GM19035 (cell line): ENCODE measurements around the gene MARCKSL1.
"Not testable (repeated sequence)": the region's sequence is repeated elsewhere in the genome, so short reads cannot be mapped to it uniquely, and the experiment has no call there.

Experiments
- ATAC-seq: cut with Tn5 transposase; IDR thresholded peaks from one replicate; pipeline ENCODE4 v1.9.1; 2021; ENCODE audit not compliant: unreplicated experiment

The MARCKSL1 gene

GRCh38 chr1:32334274-32334861, 1.7 kb downstream of the MARCKSL1 start:
- ATAC-seq: no peak

- no peak for ATAC-seq
Measured at GRCh38 chr1:32333251-32333963, 2.6 kb downstream of the MARCKSL1 start.

- no peak for ATAC-seq
Measured at GRCh38 chr1:32332290-32333079, 3.5 kb downstream of the MARCKSL1 start.

GRCh38 chr1:32331549-32331948, 4.5 kb downstream of the MARCKSL1 start:
- no peak for ATAC-seq

GRCh38 chr1:32330558-32331151, 5.4 kb downstream of the MARCKSL1 start:
- ATAC-seq: no peak

- ATAC-seq: no peak
Measured at GRCh38 chr1:32329931-32330466, 6.0 kb downstream of the MARCKSL1 start.

- no peak for ATAC-seq
Measured at GRCh38 chr1:32327204-32327603, 8.8 kb downstream of the MARCKSL1 start.

- ATAC-seq: no peak
Measured at GRCh38 chr1:32321712-32322291, 14.2 kb downstream of the MARCKSL1 start.

- no peak for ATAC-seq
Measured at GRCh38 chr1:32318127-32318869, 17.7 kb downstream of the MARCKSL1 start.

- no peak for ATAC-seq
Measured at GRCh38 chr1:32316903-32317277, 19.1 kb downstream of the MARCKSL1 start.

GRCh38 chr1:32311709-32312393, 24.2 kb downstream of the MARCKSL1 start:
- ATAC-seq: no peak

GRCh38 chr1:32309960-32310359, 26.1 kb downstream of the MARCKSL1 start:
- no peak for ATAC-seq

- ATAC-seq: no peak
Measured at GRCh38 chr1:32307324-32307723, 28.7 kb downstream of the MARCKSL1 start.

- ATAC-seq: no peak
Measured at GRCh38 chr1:32305310-32305709, 30.7 kb downstream of the MARCKSL1 start.

GRCh38 chr1:32303997-32304622, 31.9 kb downstream of the MARCKSL1 start:
- ATAC-seq: no peak

- ATAC-seq: no peak
Measured at GRCh38 chr1:32303358-32303757, 32.7 kb downstream of the MARCKSL1 start.

GRCh38 chr1:32299327-32299726, 36.7 kb downstream of the MARCKSL1 start:
- no peak for ATAC-seq

- not testable (repeated sequence) for ATAC-seq
Measured at GRCh38 chr1:32298211-32298610, 37.8 kb downstream of the MARCKSL1 start.
